NCI-H774 (cell line): ENCODE data around the gene INPP5D.
"Not testable (repeated sequence)": the region's sequence is repeated elsewhere in the genome, so short reads cannot be mapped to it uniquely, and the experiment has no call there.

Source experiments
- DNase-seq: peaks from one replicate; lab custom pipeline; 2025; lab: John Stamatoyannopoulos, UW

INPP5D gene

DNA sequence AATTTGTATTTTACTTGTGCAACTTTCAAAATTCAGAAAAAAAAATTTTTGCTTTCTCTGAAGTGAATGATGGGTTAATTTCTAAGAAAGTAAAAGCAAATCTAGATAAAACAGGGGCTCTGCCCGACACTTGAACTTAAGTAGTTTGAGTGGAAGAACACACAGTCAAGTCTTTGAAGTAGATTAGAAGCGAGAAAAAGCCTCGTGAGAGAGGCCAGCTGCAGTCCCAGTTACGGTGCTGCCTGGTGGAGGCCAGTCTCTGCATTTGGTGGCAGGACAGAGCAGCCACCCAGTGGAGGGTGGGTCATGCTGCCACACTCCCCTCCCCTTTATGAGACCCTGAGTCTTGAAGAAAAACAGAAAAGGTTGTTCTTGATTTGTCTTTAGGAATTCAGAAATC, 81.8 kb downstream of the INPP5D start:
- DNase-seq, result no peak

DNA sequence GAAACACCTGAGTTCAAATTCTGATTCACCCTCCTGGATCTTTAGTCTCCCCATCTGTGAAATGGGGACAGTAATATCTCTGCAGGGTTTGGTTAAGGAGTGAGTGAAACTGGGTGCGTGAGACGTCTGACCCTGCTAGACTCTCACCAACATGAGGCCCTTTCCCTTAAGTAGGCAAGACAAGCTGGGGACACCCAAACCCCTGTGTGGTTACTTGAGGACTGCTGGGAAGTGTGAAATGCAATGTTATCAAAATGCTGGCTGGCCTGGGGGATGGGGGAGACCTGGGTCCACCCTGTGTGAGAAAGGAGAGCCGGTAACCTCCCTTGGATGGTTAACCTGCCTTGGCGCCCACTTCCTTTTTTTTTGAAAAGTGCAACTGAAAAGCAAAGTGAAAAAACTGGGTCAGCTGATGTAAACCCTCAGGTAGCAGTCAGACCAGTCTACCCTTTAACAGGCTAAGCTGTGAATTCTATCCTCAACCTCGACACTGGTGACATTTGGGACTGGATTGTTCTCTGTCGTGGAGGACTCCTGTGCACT, 82.3 kb downstream of the INPP5D start:
- DNase-seq, result no peak

DNA sequence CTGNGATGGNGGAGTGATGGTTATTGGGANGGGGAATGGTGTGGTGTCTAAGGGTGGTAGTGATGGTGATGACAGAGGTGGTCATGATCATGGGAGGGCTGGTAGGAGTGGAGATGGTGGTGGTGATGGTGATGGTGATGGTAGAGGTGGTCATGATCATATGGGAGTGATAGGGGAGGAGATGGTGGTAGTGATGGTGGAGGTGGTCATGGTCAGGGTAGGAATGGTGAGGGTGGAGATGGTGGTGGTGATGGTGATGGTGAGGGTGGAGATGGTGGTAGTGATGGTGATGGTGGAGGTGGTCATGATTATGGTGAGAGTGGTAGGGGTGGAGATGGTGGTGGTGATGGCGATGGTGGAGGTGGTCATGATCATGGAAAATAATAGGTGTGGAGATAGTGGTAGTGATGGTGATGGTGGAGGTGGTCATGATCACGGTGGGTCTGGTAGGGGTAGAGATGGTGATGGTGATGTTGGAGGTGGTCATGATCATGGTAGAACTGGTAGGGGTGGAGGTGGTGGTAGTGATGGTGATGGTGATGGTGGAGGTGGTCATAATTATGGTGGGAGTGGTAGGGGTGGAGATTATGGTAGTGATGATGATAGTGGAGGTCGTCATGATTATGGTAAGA, 83.7 kb downstream of the INPP5D start:
- no peak for DNase-seq

DNA sequence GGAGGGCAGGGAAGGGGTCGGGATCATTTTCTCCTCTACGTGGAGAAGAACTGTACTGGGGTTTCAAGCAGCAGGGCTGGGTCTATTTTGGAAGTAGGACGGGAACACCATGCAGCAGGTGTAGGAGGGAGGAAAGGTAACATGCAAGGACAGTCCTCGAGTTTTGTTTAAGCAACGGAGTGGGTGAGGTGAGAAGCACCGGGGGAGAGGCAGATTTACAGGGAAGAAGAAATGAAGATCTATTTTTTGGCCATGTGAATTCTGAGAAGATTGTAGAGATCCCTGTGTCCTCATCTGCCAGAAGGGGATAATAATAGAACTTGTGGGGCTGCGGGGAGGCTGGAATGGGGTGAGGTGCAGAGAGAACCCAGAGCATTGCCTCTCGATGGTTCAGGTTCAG, 85.6 kb downstream of the INPP5D start:
- DNase-seq, result no peak

DNA sequence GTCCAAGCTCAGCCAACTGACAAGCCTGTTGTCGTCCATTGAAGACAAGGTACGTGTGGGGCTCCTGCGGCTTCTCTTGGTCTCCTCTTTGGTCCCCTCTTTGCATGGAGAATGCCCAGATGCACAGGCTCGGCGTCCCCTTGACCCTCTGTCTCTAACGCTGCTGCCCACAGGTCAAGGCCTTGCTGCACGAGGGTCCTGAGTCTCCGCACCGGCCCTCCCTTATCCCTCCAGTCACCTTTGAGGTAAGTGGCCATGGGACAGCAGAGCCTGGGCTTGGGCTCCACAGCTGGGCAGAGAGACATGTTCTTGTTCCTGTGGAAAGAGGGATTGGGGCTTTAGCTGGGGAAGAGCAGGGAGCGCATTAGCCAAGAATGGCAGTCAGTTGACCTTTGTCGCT, 86.1 kb downstream of the INPP5D start:
- no peak for DNase-seq

DNA sequence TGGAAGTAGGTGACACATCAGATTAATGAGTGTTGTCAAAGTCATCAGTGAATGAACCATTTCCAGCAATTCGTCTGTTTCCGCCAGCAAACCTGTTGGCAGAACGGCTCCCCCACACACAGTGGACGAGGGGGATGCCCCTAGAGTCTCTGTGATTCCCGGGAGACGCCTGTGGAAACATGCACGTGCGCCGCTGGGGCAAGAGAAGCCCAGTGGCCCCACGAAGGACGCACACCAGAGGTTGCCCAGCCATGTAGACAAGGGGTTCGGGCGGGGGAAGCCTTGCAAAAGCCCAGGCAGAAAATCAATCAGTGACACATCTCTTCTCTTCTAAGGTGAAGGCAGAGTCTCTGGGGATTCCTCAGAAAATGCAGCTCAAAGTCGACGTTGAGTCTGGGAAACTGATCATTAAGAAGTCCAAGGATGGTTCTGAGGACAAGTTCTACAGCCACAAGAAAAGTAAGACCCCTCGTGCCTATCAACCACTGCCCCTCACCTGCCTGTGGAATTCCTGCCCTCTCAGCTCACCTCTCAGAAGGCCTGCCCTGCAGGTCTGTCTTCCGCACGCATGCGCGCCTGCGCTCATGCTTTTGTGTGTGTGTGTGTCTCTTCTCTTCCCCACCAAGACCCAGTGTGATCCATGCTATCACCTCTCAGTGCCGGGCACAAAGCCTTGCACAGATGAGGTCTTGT, 87.1 kb downstream of the INPP5D start:
- DNase-seq, result no peak

DNA sequence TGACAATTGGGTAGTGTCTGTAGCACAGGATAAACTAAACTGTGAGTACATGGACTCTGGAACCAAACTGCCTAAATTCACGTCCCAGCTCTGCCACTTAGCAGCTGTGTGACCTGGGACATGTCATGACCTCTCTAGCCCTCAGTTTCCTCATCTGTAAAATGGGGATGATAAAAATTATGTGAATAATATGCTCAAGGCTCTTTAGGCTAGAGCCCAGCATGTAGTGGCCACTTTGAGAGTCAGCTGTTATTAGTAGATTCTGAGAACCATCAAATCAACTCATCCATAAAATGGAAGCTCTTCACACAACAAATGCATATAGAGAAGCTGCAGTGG, 87.7 kb downstream of the INPP5D start:
- DNase-seq, result no peak

DNA sequence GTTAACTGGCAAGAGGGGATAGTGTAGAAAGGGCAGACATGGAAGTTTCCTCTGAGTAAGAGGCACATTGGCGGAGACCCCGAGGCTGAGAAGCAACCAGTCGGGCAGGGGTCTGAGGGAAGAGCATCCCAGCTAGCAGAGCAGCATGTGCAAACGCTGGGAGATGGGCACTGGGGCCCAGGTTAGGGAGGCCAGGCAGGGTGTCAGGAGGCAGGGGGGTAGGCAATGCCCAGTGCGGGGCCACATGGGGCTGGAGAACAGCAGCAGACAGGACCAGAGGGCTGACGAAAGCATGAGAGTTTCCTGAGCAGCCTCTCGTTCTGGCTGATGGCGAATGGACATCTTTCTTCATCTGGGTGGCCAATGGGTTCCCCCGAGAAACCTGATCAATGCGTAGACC, 88.2 kb downstream of the INPP5D start:
- no peak for DNase-seq

DNA sequence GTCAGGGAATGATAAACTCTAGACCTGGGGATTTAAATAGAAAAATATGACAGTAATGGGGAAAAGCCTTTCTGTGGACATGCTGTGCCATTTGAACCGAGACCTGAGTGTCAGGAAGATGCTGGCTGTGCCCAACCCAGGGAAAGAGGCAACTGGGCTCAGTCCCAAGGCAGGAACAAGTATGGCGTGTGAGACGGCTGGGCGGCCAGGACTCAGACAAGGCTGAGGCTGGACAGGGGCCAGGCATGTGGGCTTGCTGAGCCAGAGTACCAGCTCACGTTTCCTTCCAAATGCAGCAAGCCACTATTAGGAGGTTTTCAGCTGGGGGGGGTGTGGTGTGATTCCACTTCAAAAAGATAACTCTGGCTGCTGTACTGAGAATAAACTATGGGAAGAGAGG, 92.4 kb downstream of the INPP5D start:
- no peak for DNase-seq

DNA sequence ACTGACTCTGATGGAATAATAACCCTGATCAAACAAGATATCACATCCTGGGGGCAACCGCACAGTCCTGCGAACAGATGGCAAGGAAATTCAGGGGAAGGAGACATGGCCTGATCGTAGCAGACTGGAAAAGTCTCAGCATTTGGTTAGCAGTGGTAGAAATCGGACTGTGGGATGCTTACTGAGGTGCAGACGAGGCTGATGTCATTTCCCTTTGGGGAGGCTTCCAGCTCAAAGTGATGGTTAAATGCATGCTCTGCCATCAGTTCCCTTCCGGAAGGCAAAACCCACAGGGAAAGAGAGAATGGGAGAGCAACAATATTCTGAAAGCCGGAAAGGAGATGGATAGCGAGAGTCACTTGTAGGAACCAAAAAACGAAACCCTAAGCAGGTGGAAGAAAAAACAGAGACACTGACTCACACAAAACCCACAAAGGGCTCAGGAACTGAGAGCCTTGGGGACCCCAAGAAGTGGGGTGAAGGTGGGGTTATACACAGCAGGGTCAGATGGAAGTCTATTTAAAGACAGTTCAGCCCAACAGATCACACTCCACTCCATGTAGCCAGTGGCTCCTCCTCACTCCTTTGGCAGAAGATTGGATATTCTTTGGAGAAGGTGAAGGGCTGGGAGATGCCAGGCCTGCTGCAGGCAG, 93.1 kb downstream of the INPP5D start:
- DNase-seq, result no peak

DNA sequence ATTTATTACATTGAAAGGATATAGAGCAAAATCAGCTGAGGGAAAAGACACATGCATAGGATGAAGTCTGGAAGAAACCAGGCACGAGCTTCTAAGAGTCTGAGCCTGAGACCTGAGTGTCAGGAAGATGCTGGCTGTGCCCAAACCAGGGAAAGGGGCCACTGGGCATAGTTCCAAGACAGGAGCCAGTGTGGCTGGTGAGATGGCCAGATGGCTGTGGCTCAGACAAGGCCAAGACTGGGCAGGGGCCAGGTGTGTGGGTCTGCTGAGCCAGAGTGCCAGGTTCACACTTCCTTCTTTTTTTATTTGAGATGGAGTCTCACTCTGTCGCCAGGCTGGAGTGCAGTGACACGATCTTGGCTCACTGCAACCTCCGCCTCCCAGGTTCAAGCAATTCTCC, 95.9 kb downstream of the INPP5D start:
- DNase-seq, result no peak

DNA sequence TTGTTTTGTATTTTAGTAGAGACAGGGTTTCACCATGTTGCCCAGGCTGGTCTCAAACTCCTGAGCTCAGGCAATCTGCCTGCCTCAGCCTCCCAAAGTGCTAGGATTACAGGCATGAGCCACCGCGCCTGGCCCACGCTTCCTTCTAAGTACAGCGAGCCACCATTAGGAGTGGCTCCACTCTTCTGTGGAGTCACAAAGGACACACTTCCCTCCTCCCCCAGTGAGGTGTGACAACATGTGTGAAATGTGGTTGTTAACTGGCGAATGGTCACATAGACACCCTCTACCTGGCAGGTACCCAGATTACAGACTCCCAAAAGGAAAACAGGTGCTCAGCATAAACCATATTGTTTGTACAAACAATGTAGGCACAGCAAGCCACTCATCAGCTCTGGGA, 96.3 kb downstream of the INPP5D start:
- DNase-seq, result not testable (repeated sequence)

DNA sequence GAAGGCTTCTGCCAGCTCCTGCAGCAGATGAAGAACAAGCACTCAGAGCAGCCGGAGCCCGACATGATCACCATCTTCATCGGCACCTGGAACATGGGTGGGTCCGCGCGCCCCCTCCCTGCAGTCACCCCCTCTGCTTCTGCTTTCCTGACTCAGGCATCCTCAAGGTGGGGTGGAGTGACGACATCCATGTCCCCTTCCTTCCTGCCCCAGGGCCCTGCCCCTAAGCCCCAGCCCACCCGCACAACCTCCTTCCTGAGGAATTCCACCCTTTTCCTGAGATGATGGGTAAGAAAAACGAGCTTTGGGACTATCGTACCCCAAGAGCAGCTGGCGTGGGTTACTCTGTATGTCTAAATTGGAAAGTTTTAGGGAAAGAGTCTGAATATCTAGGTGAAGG, 101.6 kb downstream of the INPP5D start:
- DNase-seq, result no peak

DNA sequence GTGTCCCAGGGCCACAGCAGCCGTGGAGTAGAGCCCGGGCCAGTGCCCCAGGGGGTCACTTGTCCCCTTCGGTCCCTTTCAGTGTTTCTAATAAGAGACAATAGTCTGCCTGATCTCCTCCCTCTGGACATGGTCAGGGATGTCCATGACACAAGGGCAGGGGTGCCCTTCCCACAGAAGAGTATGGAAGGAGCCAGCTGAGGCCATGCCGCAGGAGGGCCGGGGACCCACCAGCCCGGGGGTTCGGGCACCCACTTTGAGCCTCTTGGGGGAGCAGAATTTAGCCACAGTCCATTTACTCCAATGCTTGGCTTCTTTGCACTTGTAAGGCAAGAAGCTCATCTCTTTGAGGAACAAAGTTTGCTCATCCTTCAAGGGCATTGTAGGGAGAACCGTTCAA, 102.6 kb downstream of the INPP5D start:
- no peak for DNase-seq

DNA sequence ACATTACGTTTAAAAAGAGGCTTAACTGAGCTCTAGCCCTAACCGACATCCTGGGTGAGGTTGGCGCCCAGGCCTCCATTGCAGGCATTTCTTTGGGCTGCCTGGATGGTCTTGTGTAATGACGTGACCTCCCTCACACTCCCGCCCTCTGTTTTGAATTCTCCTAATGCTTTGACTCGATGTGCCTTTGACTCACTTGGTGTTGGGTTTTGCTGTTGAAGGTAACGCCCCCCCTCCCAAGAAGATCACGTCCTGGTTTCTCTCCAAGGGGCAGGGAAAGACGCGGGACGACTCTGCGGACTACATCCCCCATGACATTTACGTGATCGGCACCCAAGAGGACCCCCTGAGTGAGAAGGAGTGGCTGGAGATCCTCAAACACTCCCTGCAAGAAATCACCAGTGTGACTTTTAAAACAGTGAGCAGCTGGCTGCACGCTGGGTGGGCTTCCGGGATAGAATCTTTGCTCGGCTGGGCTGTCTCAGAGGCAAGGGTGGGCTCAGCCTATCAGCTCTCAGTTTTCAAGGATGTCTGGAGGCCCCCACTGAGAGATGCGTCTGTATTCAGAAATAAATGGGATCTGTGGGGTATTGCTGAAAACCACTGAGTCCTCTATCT, 103.5 kb downstream of the INPP5D start:
- no peak for DNase-seq

DNA sequence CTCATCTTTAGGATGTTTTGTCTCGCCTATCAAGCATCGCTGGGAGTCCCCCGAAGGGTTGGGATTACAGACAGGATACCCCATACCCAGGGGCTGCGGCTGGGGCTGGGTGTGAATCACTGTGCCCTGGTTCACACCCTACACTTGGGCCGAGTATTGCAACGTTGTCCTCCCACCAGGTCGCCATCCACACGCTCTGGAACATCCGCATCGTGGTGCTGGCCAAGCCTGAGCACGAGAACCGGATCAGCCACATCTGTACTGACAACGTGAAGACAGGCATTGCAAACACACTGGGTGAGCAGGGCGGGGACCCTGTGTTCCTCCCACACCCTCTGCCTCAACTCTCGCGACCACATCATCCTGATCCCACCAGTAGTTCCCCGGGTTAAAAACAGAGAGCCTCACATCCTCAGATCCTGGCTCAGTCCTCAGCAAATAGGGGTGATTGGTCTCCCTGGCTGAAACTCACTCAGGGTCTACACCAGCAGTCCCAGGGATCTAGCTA, 104.0 kb downstream of the INPP5D start:
- no peak for DNase-seq

DNA sequence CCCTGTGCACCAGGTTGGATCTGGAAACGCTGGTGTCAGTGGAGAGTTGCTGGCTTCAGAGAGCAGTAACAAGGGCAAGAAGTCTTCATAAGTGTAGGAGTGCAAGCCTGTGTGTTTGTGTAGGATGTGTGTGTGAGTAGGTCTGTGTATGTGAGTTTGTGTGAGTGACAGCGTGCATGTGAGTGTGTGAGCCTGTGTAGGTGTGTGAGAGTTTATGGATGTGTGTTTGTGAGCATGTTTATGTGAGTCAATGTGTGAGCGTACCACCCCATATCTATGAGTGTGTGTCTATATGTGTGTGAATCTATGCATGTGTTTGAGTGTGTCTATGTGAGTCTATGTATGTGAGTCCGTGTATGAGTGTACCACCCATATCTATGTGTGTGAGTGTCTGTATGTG, 104.8 kb downstream of the INPP5D start:
- no peak for DNase-seq

DNA sequence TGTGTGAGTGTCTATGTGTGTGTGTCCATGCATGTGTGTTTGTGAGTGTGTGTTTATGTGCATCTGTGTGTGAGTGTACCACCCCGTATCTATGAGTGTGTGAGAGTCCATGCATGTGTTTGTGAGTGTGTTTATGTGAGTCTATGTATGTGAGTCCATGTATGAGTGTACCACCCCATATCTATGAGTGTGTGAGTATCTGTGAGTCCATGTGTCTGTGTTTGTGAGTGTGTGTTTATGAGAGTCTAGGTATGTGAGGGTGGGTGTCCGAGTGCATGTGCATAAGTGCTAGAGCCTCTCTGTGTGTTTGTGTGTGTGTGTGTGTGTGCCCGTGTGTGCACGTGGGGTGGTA, 105.4 kb downstream of the INPP5D start:
- DNase-seq, result no peak

DNA sequence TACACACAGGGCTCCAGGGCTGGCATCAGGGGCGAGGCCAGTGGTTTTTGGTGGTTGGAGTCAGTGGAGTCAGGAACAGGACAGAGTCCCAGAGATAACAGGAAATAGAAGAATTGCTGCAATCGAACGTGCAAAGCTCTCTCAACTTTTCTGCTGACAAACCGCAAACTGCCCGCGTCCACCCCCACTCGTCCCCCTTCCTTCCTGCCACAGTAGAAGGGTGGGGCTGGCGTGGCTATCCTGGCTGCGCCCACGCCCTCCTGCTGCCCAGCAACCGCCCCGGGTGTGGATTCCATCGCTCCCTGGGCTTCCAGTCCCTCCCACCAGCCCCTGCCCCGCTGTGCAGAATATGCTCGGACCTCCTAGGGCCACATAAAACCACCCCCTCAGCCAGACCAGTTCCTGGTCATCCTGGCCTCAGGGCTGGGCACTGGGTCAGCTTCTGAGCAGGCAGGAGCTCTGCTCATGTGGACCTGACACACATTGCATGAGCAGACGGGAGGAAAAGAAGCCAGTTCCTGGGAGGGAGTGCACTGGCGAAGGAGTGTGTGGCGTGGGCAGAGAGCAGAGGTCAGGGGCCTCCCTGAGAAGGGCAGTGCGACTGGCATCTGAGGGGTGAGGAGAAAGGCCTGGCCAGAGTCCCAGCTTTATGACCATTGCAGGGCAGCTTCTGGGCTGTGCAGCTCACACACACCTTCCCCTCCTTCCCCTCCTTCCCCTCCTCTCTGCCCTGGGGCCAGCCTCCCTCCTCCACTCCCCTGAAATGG, 105.9 kb downstream of the INPP5D start:
- no peak for DNase-seq

DNA sequence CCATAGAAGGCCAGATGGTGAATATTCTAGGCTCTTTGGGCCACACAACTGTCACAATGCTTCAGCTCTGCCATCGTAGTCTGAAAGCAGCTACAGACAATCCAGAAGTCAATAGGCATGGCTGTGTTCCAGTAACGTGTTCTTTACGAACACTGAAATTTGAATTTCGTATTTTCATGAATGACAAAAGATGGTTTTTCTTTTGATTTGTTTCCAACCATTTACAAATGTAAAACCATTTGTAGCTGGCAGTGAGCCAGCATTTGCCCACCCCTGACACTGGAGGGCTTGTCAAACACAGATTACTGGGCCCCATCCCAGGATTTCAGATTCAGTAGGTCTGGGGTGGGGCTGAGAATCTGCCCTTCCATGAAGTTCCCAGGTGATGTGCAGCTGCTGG, 108.3 kb downstream of the INPP5D start:
- no peak for DNase-seq

DNA sequence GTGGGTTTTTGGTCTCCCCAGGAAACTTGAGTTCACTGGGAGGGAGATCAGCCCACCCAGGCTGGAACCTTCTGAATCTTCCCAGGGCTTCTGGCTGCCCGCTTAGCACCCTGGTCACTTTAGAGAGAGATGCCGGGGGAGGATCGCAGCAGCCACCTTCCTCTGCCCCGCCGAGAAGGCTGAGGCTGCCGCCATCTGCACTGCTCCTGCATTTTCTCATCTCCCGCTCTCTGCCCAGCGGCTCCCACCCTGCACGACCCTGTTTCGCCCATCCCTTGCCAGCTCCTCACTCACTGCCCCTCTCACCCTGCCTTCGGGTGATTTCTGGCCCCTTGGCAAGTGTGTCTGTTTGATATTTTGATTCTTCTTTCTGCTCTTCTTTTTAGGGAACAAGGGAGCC, 108.8 kb downstream of the INPP5D start:
- no peak for DNase-seq

DNA sequence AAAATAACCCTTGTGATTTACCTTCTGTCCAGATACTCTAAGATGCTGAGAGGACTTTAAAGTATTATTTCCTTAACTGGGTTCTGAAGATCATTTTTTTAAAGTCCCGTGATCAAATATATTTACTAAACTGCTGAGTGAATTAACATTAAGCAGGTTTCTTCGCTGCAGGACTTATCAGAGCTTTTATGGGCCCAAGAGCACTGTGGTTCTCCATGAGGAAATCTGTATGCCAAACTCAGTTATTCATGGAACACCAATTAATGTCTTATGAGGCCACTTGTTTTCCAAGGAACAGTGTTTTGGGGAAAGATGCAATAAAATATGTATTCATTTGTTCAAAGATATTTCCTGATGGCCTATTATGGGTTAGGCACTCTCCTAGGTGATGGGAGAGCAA, 111.2 kb downstream of the INPP5D start:
- no peak for DNase-seq
